Tibial nerve (tissue), 4 donors: ENCODE results near the gene CDYL.

Experiments used
- EP300 ChIP-seq, 2 donors: sonication (generic); formaldehyde crosslinking; IDR thresholded peaks; one replicate each; pipeline ENCODE4 v1.6.1; 2017; ENCODE audit warnings: antibody characterized with exemption in 2 of 2, mild to moderate bottlenecking in 1 of 2
- POLR2A ChIP-seq, 2 donors: fragments of 450-650 bp; IDR thresholded peaks; one replicate each; pipeline ENCODE4 v1.6.1; 2017; ENCODE audit warnings: antibody characterized with exemption in 2 of 2, mild to moderate bottlenecking in 2 of 2, moderate library complexity in 2 of 2
- TF ChIP-seq, protein P1 (sequence below), 5 experiments: fragments of 200-600 bp in 3 of 5; fragments of 450-650 bp in 2 of 5; sonication (generic) in 3 of 5; IDR thresholded peaks; one replicate each; pipeline ENCODE4 v1.5.1; 2016 to 2019; ENCODE audit warnings: antibody characterized with exemption in 5 of 5, mild to moderate bottlenecking in 3 of 5, moderate library complexity in 2 of 5

DNA sequence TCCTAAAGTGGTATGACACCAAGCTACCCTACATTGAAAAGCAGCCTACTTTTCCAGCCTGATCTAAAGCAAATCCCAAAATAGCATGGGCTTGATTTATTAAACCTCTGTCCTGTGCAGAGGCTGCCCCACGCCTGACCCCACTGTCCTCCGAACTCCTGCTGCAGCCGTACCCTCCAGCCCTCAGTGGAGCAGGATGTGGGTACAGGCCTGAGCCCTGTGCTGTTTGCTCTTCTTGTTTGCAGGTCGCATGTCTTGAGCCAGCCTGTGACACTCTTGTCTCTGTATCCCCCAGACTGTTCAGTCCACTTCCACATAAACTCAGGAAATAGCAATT lies 166.4 kb downstream of the CDYL start:
- no peak for TF ChIP-seq EP300 (IDR thresholded peaks at IDR 0.05)
- TF ChIP-seq, protein P1, sequence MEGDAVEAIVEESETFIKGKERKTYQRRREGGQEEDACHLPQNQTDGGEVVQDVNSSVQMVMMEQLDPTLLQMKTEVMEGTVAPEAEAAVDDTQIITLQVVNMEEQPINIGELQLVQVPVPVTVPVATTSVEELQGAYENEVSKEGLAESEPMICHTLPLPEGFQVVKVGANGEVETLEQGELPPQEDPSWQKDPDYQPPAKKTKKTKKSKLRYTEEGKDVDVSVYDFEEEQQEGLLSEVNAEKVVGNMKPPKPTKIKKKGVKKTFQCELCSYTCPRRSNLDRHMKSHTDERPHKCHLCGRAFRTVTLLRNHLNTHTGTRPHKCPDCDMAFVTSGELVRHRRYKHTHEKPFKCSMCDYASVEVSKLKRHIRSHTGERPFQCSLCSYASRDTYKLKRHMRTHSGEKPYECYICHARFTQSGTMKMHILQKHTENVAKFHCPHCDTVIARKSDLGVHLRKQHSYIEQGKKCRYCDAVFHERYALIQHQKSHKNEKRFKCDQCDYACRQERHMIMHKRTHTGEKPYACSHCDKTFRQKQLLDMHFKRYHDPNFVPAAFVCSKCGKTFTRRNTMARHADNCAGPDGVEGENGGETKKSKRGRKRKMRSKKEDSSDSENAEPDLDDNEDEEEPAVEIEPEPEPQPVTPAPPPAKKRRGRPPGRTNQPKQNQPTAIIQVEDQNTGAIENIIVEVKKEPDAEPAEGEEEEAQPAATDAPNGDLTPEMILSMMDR (IDR thresholded peaks at IDR 0.05), result no peak
- TF ChIP-seq POLR2A (IDR thresholded peaks at IDR 0.05), result no peak
